Fibroblast of villous mesenchyme (primary cell): ENCODE results near the gene CXCL9. TPM values are rescaled to one million over a fixed set of nuclear protein-coding genes. Genes with fewer than 3 reads are reported as not detected.
"Not testable (repeated sequence)": the region's sequence is repeated elsewhere in the genome, so short reads cannot be mapped to it uniquely, and the experiment has no call there.

Experiments used
- DNase-seq: peaks from one replicate; pipeline ENCODE4 v3.0.0-alpha.2; 2010; ENCODE audit warnings: low read depth
- H3K4me3 ChIP-seq: 2 replicates; pipeline ENCODE4 v1.5.1; 2011; ENCODE audit warnings: low read depth, mild to moderate bottlenecking, low read length
- total RNA-seq: library from RNA; depleted of rRNA; stranded (reverse); fragments of >200 nt; gene quantifications from 2 replicates; pipeline ENCODE4 v1.2.3, GENCODE V29; 2012
- TF ChIP-seq, protein P1 (sequence below): IDR thresholded peaks from 2 replicates; pipeline ENCODE4 v1.5.1; 2012; ENCODE audit warnings: low read depth, mild to moderate bottlenecking, low read length; ENCODE audit not compliant: insufficient read depth

CXCL9 gene
- total RNA-seq, 1 donor = not detected

- TF ChIP-seq, protein P1, sequence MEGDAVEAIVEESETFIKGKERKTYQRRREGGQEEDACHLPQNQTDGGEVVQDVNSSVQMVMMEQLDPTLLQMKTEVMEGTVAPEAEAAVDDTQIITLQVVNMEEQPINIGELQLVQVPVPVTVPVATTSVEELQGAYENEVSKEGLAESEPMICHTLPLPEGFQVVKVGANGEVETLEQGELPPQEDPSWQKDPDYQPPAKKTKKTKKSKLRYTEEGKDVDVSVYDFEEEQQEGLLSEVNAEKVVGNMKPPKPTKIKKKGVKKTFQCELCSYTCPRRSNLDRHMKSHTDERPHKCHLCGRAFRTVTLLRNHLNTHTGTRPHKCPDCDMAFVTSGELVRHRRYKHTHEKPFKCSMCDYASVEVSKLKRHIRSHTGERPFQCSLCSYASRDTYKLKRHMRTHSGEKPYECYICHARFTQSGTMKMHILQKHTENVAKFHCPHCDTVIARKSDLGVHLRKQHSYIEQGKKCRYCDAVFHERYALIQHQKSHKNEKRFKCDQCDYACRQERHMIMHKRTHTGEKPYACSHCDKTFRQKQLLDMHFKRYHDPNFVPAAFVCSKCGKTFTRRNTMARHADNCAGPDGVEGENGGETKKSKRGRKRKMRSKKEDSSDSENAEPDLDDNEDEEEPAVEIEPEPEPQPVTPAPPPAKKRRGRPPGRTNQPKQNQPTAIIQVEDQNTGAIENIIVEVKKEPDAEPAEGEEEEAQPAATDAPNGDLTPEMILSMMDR = no peak
- no peak overlapping the region for H3K4me3 ChIP-seq
- DNase-seq = no peak
Measured at GRCh38 chr4:76000279-76000678, 7.0 kb downstream of the CXCL9 start.

DNA sequence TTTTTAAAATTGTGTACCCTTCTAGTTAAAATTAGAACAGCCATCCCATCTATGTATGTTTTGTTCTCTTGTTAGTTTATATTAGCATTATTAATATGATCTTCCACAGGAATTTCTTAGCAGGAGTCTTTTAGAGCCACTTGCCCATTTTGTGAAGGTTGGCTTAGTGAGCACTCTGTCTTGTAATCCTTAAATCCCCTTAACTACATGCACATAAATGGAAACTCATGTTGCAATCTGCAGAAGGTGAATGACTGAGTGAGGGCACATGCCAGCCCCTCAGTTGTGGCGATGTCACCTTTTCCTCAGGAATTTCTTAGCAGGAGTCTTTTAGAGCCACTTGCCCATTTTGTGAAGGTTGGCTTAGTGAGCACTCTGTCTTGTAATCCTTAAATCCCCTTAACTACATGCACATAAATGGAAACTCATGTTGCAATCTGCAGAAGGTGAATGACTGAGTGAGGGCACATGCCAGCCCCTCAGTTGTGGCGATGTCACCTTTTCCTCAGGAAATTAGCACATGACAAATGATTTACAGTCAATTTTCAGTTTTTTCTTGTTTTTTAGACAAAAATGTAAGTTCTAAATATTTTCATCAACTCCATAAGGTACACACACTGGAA lies 8.7 kb downstream of the CXCL9 start:
- not testable (repeated sequence) for DNase-seq, H3K4me3 ChIP-seq

DNA sequence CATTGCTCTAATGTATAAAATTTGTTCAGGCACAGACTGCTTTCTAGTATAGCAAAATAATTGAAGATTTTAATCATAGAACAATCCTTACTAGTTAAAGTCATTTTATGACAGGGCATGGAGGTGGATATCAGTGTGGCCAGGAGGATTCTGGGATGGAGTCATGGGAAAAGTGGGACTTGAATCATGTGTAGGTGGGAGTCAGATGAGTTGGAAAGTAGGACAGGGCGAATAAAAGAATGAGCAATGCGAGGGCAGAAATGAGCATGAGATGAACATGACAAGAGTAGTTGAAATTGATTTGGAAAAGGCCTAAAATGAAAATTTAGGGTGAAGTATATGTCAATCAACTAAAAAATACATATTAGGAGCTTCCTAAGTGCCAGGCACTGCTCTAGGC lies 9.4 kb downstream of the CXCL9 start:
- TF ChIP-seq, protein P1 = no peak
- no peak overlapping the region for H3K4me3 ChIP-seq
- DNase-seq = no peak

DNA sequence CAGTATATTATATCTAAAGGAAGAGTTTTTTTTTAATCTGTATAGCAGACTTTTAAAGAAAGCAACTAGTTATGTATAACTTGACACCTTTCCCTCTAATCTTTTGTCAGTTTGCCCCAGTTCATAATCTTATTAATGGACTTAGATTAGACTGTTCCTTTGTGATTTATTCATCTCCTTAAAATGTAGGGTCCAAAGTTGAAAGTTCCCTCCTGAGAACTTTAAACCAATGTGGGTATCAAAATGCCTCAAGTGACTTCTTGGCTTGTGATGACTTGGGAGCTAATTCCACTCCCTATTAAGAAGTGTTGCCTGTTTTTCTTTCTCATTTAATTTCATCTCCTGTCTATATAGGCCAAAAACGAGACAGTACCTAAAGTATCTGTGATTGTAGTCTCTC lies 10.2 kb downstream of the CXCL9 start:
- TF ChIP-seq, protein P1 = no peak
- no peak overlapping the region for H3K4me3 ChIP-seq

GRCh38 chr4:75995727-75996126 lies 11.6 kb downstream of the CXCL9 start:
- DNase-seq = peak; percentile 65
- H3K4me3 ChIP-seq = no peak overlapping the region
- TF ChIP-seq, protein P1 = peak; percentile 61

More for the DNA sequence above, 10.2 kb downstream of the CXCL9 start:
- no peak for DNase-seq

DNA sequence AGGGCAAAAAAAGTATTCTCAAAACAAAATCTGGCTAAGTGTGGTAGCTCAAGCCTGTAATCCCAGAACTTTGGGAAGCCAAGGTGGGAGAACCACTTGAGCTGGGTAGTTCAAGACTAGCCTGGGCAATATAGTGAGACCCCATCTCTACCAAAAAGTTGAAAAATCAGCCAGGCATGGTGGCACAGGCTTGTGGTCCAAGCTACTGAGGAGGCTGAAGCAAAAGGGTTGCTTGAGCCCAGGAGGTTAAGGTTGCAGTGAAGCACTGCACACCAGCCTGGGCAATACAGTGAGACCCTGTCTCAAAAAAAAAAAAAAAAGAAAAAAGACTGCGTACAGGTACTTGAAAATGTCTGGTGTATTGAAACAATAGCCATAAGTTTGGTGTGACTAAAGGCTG lies 14.8 kb downstream of the CXCL9 start:
- H3K4me3 ChIP-seq = no peak overlapping the region
- TF ChIP-seq, protein P1 = no peak
- no peak for DNase-seq

GRCh38 chr4:75989846-75990528 lies 17.3 kb downstream of the CXCL9 start:
- DNase-seq = peak; percentile 42
- TF ChIP-seq, protein P1 = no peak

More at GRCh38 chr4:75989846-75990528, 17.3 kb downstream of the CXCL9 start:
- H3K4me3 ChIP-seq = peak overlapping the region; percentile 70
